ENCODE results near the gene CCDC33. TPM values are rescaled to one million over a fixed set of nuclear protein-coding genes. Genes with fewer than 3 reads are reported as not detected.
A peak's percentile ranks its signal among the peaks of the same experiment; 100 is the strongest.

Gene CCDC33
- polyA plus RNA-seq, 1 experiment: not detected

- Histone ChIP-seq H3K4me3 (ENCODE audit: low read depth, low read length) (no peak overlapping the region), H3K27me3 (ENCODE audit: control insufficient read depth, insufficient read depth, low read length) (no peaks in the 10 kb centered on the region), H3K27ac (ENCODE audit: low read depth, low read length) (peak overlapping the region; percentile 39), H3K9me3 (ENCODE audit: control insufficient read depth, insufficient read depth, low read length) (no peaks in the 10 kb centered on the region)
- ChIA-PET CTCF (interaction anchor here (0.8 to 5.6 kb wide), 5 partner anchors 8 to 247 kb away, joined by 3 to 209 read pairs (median 5); partner anchors contain the start of gene SEMA7A), POLR2A (no interaction called here)
- no peak for DNase-seq (ENCODE audit: low read depth, low spot score)
- no peak for TF ChIP-seq CTCF (IDR thresholded peaks at IDR 0.05; ENCODE audit: low read depth, low read length)
These were observed 147.8 kb downstream of the CCDC33 start for GRCh38 chr15:74383695-74384565.

- ChIA-PET CTCF (interaction anchor here (0.8 to 5.6 kb wide), 5 partner anchors 8 to 247 kb away, joined by 3 to 209 read pairs (median 5); partner anchors contain the start of gene SEMA7A), POLR2A (no interaction called here)
- DNase-seq (ENCODE audit: low read depth, low spot score): no peak
- Histone ChIP-seq H3K4me3 (ENCODE audit: low read depth, low read length) (no peak overlapping the region), H3K27me3 (ENCODE audit: control insufficient read depth, insufficient read depth, low read length) (no peaks in the 10 kb centered on the region), H3K9me3 (ENCODE audit: control insufficient read depth, insufficient read depth, low read length) (no peaks in the 10 kb centered on the region), H3K27ac (ENCODE audit: low read depth, low read length) (no peak overlapping the region)
- no peak for TF ChIP-seq CTCF (IDR thresholded peaks at IDR 0.05; ENCODE audit: low read depth, low read length)
These were observed 148.4 kb downstream of the CCDC33 start for GRCh38 chr15:74384566-74384880.

GRCh38 chr15:74384881-74385643 lies 148.9 kb downstream of the CCDC33 start:
- Histone ChIP-seq H3K27me3 (ENCODE audit: control insufficient read depth, insufficient read depth, low read length) (no peaks in the 10 kb centered on the region), H3K9me3 (ENCODE audit: control insufficient read depth, insufficient read depth, low read length) (no peaks in the 10 kb centered on the region), H3K27ac (ENCODE audit: low read depth, low read length) (no peak overlapping the region), H3K4me3 (ENCODE audit: low read depth, low read length) (no peak overlapping the region)
- ChIA-PET CTCF (interaction anchor here (1.4 to 5.6 kb wide), 4 partner anchors 9 to 54 kb away, joined by 3 to 209 read pairs (median 6); partner anchors contain the start of gene SEMA7A), POLR2A (no interaction called here)
- no peak for TF ChIP-seq CTCF (IDR thresholded peaks at IDR 0.05; ENCODE audit: low read depth, low read length)
- no peak for DNase-seq (ENCODE audit: low read depth, low spot score)

- DNase-seq (ENCODE audit: low read depth, low spot score): no peak
- no peak overlapping the region for H3K27ac ChIP-seq (ENCODE audit: low read depth, low read length)
These were observed 149.6 kb downstream of the CCDC33 start for GRCh38 chr15:74385733-74386132.

More at GRCh38 chr15:74385733-74386132, 149.6 kb downstream of the CCDC33 start:
- Histone ChIP-seq H3K27me3 (ENCODE audit: control insufficient read depth, insufficient read depth, low read length) (no peaks in the 10 kb centered on the region), H3K9me3 (ENCODE audit: control insufficient read depth, insufficient read depth, low read length) (no peaks in the 10 kb centered on the region), H3K4me3 (ENCODE audit: low read depth, low read length) (no peak overlapping the region)
- CTCF ChIA-PET: interaction anchor here (1.7 to 5.6 kb wide), 2 partner anchors 10 to 54 kb away, joined by 6 to 209 read pairs; partner anchors contain the start of gene SEMA7A
- TF ChIP-seq CTCF (IDR thresholded peaks at IDR 0.05; ENCODE audit: low read depth, low read length): no peak
- POLR2A ChIA-PET: no interaction called here

Other genes with a start within 250 kb of the CCDC33 start
- 7.3 and 10.0 TPM in 2 replicates for gene STOML1, start 244.0 kb upstream of the CCDC33 start, polyA plus RNA-seq (2011; rRNA removed)
- 7.6 and 12.5 TPM in 2 replicates for gene PML, start 241.6 kb upstream of the CCDC33 start, polyA plus RNA-seq (2011; rRNA removed)
- not detected in 2 replicates for gene GOLGA6A, start 153.8 kb upstream of the CCDC33 start, polyA plus RNA-seq (2011; rRNA removed)
- gene ISLR2, start 105.7 kb upstream of the CCDC33 start, polyA plus RNA-seq (2011; rRNA removed): not detected in 2 replicates
- 2.3 and 3.0 TPM in 2 replicates for gene ISLR, start 62.6 kb upstream of the CCDC33 start, polyA plus RNA-seq (2011; rRNA removed)
- 0.07 and 0.12 TPM in 2 replicates for gene STRA6, start 33.5 kb upstream of the CCDC33 start, polyA plus RNA-seq (2011; rRNA removed)
- 0.09 and 0.14 TPM in 2 replicates for gene CYP11A1, start 131.3 kb downstream of the CCDC33 start, polyA plus RNA-seq (2011; rRNA removed)
- gene SEMA7A, start 197.6 kb downstream of the CCDC33 start, polyA plus RNA-seq (2011; rRNA removed): 7.5 and 11.4 TPM in 2 replicates
- 76.6 and 82.8 TPM in 2 replicates for gene UBL7, start 224.8 kb downstream of the CCDC33 start, polyA plus RNA-seq (2011; rRNA removed)

Data from AG04450 (cell line).